Renal cortical epithelial cell (primary cell): ENCODE data around the gene STAT6. TPM values are rescaled to one million over a fixed set of nuclear protein-coding genes. Genes with fewer than 3 reads are reported as not detected.

Experiments
- DNase-seq: peaks from one replicate; pipeline ENCODE4 v3.0.0-alpha.2; 2011; ENCODE audit warnings: low read depth
- total RNA-seq: library from RNA; depleted of rRNA; stranded (reverse); fragments of >200 nt; gene quantifications from 2 replicates; pipeline ENCODE4 v1.2.3, GENCODE V29; 2014

The STAT6 gene
- total RNA-seq, 1 donor from 2014 or later = 131 TPM

GRCh38 chr12:57051011-57051410 is 60.2 kb downstream of the STAT6 start:
- no peak for DNase-seq

DNA sequence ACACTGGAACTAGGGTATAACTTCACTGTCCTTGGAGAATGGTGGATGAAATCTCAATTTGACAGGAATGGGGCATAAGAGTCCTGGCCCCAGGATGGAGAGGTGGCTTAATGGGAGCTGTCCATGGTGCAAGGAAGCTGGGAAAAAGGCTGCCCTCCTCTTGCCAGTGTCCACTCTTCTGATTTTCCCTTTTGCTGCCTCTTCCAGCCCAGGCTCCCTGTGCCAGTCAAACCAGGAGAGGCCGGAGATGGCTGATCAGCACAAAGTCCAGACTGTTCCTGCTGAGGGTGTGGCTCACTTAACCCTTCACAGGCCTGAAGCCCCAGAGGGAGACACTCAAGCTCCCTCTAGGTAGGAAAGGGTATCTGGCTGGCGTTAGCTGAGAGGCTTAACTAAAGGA is 61.3 kb downstream of the STAT6 start, which contains the start of gene MYO1A:
TSS of gene MYO1A (minus strand) at position 240 of the 400 bp plus-strand sequence. CDS start 1,806 bp downstream, outside the sequence.
- no peak for DNase-seq

GRCh38 chr12:57049119-57049446 is 62.1 kb downstream of the STAT6 start:
- no peak for DNase-seq

DNA sequence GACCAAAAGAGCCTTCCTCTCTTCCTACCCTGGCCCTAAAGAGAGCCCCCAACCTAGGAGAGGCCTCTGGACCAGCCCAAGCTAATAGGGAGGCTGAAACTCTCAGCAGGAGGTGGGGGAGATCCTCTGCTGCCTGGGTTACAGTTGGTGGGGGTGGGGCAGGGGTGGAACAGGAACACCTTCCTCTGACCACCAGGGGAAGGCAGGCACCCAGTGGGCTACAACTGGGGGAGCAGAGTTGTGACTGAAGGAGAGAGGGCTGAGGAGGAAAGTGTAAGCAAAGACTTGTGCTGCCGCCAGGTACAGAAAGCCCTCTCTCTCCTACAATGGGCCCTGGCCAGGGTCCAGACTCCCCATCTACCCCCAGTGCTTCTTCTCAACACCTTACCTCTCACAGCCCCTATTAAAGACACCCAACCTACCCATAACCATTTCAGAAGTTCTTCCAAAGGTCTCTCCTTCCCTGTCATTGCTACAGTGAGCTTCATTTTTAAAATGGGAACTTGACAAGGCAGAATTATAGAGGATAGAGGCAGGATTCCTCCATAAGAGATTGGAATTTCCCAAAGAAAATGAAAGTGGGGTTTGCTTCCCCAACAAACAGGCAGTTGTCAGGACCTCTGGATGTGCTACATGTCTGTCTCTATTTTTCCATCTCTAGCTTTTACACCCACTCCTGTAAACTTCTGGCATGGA is 62.6 kb downstream of the STAT6 start:
- no peak for DNase-seq

DNA sequence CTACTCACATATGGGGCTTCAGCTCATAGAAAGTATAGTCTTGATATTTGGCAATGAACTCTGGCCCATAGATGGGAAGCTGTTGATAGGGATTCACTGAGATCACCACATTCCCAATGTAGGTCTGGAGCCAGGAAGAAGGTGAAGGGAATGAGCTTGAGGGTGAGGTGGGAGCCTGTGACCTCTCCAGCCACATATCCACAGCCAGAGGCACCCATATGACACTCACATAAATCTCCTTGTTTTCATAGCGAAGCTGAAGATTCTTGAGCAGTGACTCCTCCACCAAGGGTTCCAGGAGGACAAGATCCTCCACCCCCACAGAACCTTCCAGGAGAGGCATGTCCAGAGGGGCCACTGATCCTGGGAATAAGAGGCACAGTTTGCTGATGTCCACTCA is 63.2 kb downstream of the STAT6 start:
- DNase-seq = no peak

- no peak for DNase-seq
Measured at GRCh38 chr12:57046947-57047890, 63.9 kb downstream of the STAT6 start.

GRCh38 chr12:57046086-57046791 is 64.9 kb downstream of the STAT6 start:
- no peak for DNase-seq

Other genes with a start within 250 kb of the STAT6 start
- gene SDR9C7, start 177.0 kb downstream of the STAT6 start, total RNA-seq = not detected in 2 replicates
- 0.15 TPM in 1 of 2 replicates, not detected in the other for gene RDH16, start 153.8 kb downstream of the STAT6 start, total RNA-seq
- gene ZBTB39, start 104.8 kb downstream of the STAT6 start, total RNA-seq = 3.0 and 7.3 TPM in 2 replicates
- not detected in 2 replicates for gene TAC3, start 94.8 kb downstream of the STAT6 start, total RNA-seq
- gene MYO1A, start 61.2 kb downstream of the STAT6 start, total RNA-seq = not detected in 2 replicates
- gene NEMP1, start 32.6 kb downstream of the STAT6 start, total RNA-seq = 5.2 and 7.8 TPM in 2 replicates
- gene NAB2, start 22.2 kb downstream of the STAT6 start, total RNA-seq = 13.5 and 16.3 TPM in 2 replicates
- gene LRP1, start 17.1 kb upstream of the STAT6 start, total RNA-seq = 11.3 and 157 TPM in 2 replicates
- not detected in 2 replicates for gene LRP1-AS, start 36.3 kb upstream of the STAT6 start, total RNA-seq
- gene NXPH4, start 105.4 kb upstream of the STAT6 start, total RNA-seq = 0.40 TPM in 1 of 2 replicates, not detected in the other
- 146 and 208 TPM in 2 replicates for gene SHMT2, start 118.3 kb upstream of the STAT6 start, total RNA-seq
- 1.2 TPM in 1 of 2 replicates, not detected in the other for gene STAC3, start 139.8 kb upstream of the STAT6 start, total RNA-seq